Osteocyte (in vitro differentiated cells): ENCODE measurements around the gene RTN4IP1. TPM values are rescaled to one million over a fixed set of nuclear protein-coding genes. Genes with fewer than 3 reads are reported as not detected.
A peak's percentile ranks its signal among the peaks of the same experiment; 100 is the strongest.

Experiments
- DNase-seq: peaks from one replicate; pipeline ENCODE4 v3.0.0; 2021; ENCODE audit warnings: mixed read lengths; ENCODE audit not compliant: unreplicated experiment; ENCODE audit errors: extremely low spot score
- H3K27ac Mint-ChIP-seq: one replicate; pipeline ENCODE4 v1.8.0; 2021; ENCODE audit warnings: mild to moderate bottlenecking, mixed read lengths; ENCODE audit not compliant: unreplicated experiment
- H3K27me3 Mint-ChIP-seq: one replicate; pipeline ENCODE4 v1.8.0; 2021; ENCODE audit warnings: mixed read lengths; ENCODE audit not compliant: unreplicated experiment
- H3K36me3 Mint-ChIP-seq: one replicate; pipeline ENCODE4 v1.8.0; 2021; ENCODE audit warnings: mixed read lengths; ENCODE audit not compliant: unreplicated experiment
- H3K4me1 Mint-ChIP-seq: one replicate; pipeline ENCODE4 v1.8.0; 2021; ENCODE audit warnings: mixed read lengths; ENCODE audit not compliant: unreplicated experiment
- H3K4me3 Mint-ChIP-seq: one replicate; pipeline ENCODE4 v1.8.0; 2021; ENCODE audit warnings: mild to moderate bottlenecking, moderate library complexity, mixed read lengths; ENCODE audit not compliant: unreplicated experiment
- H3K9me3 Mint-ChIP-seq: one replicate; pipeline ENCODE4 v1.8.0; 2021; ENCODE audit warnings: mixed read lengths; ENCODE audit not compliant: unreplicated experiment
- CTCF ChIP-seq: fragments of 200-600 bp; sonication (generic); IDR thresholded peaks from 2 replicates; pipeline ENCODE4 v1.5.0; 2021; ENCODE audit warnings: antibody characterized with exemption, mild to moderate bottlenecking, moderate library complexity
- total RNA-seq: library from RNA; stranded (reverse); gene quantifications from 2 replicates; pipeline ENCODE4 v1.2.1, GENCODE V29; 2021

The RTN4IP1 gene
- total RNA-seq, 1 donor from 2014 or later: 5.0 TPM

GRCh38 chr6:106558364-106558763 lies 70.9 kb downstream of the RTN4IP1 start:
- H3K9me3 Mint-ChIP-seq: no peaks in the 10 kb centered on the region
- H3K4me3 Mint-ChIP-seq: no peak overlapping the region
- no peaks in the 10 kb centered on the region for H3K4me1 Mint-ChIP-seq
- H3K27me3 Mint-ChIP-seq: no peaks in the 10 kb centered on the region
- no peak for TF ChIP-seq CTCF
- no peak overlapping the region for H3K27ac Mint-ChIP-seq
- H3K36me3 Mint-ChIP-seq: no peaks in the 10 kb centered on the region
- DNase-seq: no peak

- Mint-ChIP-seq H3K9me3 (no peaks in the 10 kb centered on the region), H3K4me1 (no peaks in the 10 kb centered on the region), H3K36me3 (no peaks in the 10 kb centered on the region), H3K4me3 (no peak overlapping the region), H3K27me3 (no peaks in the 10 kb centered on the region), H3K27ac (no peak overlapping the region)
- TF ChIP-seq CTCF: no peak
- DNase-seq: no peak
Observed at GRCh38 chr6:106557837-106558236, 71.5 kb downstream of the RTN4IP1 start.

GRCh38 chr6:106556368-106556960 lies 72.8 kb downstream of the RTN4IP1 start:
- H3K36me3 Mint-ChIP-seq: no peaks in the 10 kb centered on the region
- H3K27me3 Mint-ChIP-seq: no peaks in the 10 kb centered on the region
- peak; percentile 65 for TF ChIP-seq CTCF
- H3K27ac Mint-ChIP-seq: no peak overlapping the region
- no peak overlapping the region for H3K4me3 Mint-ChIP-seq
- no peaks in the 10 kb centered on the region for H3K9me3 Mint-ChIP-seq
- H3K4me1 Mint-ChIP-seq: no peaks in the 10 kb centered on the region
- no peak for DNase-seq

- TF ChIP-seq CTCF: no peak
- Mint-ChIP-seq H3K4me1 (no peaks in the 10 kb centered on the region), H3K27ac (no peak overlapping the region), H3K36me3 (no peaks in the 10 kb centered on the region), H3K4me3 (no peak overlapping the region), H3K27me3 (no peaks in the 10 kb centered on the region), H3K9me3 (no peaks in the 10 kb centered on the region)
- DNase-seq: no peak
Observed at GRCh38 chr6:106555767-106556166, 73.5 kb downstream of the RTN4IP1 start.

- no peaks in the 10 kb centered on the region for H3K9me3 Mint-ChIP-seq
- no peaks in the 10 kb centered on the region for H3K27me3 Mint-ChIP-seq
- peaks cover under 1% of the 10 kb centered on the region for H3K4me1 Mint-ChIP-seq
- no peak for TF ChIP-seq CTCF
- H3K4me3 Mint-ChIP-seq: no peak overlapping the region
- DNase-seq: no peak
- no peaks in the 10 kb centered on the region for H3K36me3 Mint-ChIP-seq
- H3K27ac Mint-ChIP-seq: no peak overlapping the region
Observed at GRCh38 chr6:106553440-106553839, 75.9 kb downstream of the RTN4IP1 start.
